HEK293 (cell line): ENCODE measurements around the gene ATP23.

Source experiments
- BCL11A ChIP-seq: fragments of 450-650 bp; formaldehyde crosslinking; IDR thresholded peaks from 2 replicates; pipeline ENCODE4 v1.5.1; 2016; ENCODE audit warnings: low read depth, missing biosample characterization, missing genetic modification characterization
- KLF7 ChIP-seq: fragments of 450-650 bp; formaldehyde crosslinking; IDR thresholded peaks from 2 replicates; pipeline ENCODE4 v1.5.1; 2016; ENCODE audit warnings: missing biosample characterization, missing genetic modification characterization, borderline replicate concordance
- MEIS1 ChIP-seq: sonication (generic); formaldehyde crosslinking; IDR thresholded peaks from 2 replicates; pipeline ENCODE4 v1.8.1; 2022; ENCODE audit warnings: missing genetic modification reagents, mild to moderate bottlenecking, borderline replicate concordance
- PRDM2 ChIP-seq: fragments of 450-650 bp; formaldehyde crosslinking; IDR thresholded peaks from 2 replicates; pipeline ENCODE4 v1.5.1; 2016; ENCODE audit warnings: missing biosample characterization, missing genetic modification characterization, borderline replicate concordance
- PRDM6 ChIP-seq: fragments of 450-650 bp; formaldehyde crosslinking; IDR thresholded peaks from 2 replicates; pipeline ENCODE4 v1.5.1; 2017; ENCODE audit warnings: missing biosample characterization, missing genetic modification characterization
- RBAK ChIP-seq: fragments of 450-650 bp; formaldehyde crosslinking; IDR thresholded peaks from 2 replicates; pipeline ENCODE4 v1.5.1; 2016; ENCODE audit warnings: missing biosample characterization, missing genetic modification characterization
- SCRT1 ChIP-seq: fragments of 450-650 bp; formaldehyde crosslinking; IDR thresholded peaks from 2 replicates; pipeline ENCODE4 v1.5.1; 2016; ENCODE audit warnings: missing biosample characterization, missing genetic modification characterization, borderline replicate concordance
- SP2 ChIP-seq: fragments of 450-650 bp; formaldehyde crosslinking; IDR thresholded peaks from 2 replicates; pipeline ENCODE4 v1.5.1; 2016; ENCODE audit warnings: missing biosample characterization, missing genetic modification characterization
- SP7 ChIP-seq: fragments of 450-650 bp; formaldehyde crosslinking; IDR thresholded peaks from 2 replicates; pipeline ENCODE4 v1.5.1; 2016; ENCODE audit warnings: missing biosample characterization, missing genetic modification characterization
- YY1 ChIP-seq: fragments of 450-650 bp; formaldehyde crosslinking; IDR thresholded peaks from 2 replicates; pipeline ENCODE4 v1.5.1; 2018; ENCODE audit warnings: missing biosample characterization, missing genetic modification characterization
- ZBTB17 ChIP-seq: fragments of 450-650 bp; formaldehyde crosslinking; IDR thresholded peaks from 2 replicates; pipeline ENCODE4 v1.5.1; 2016; ENCODE audit warnings: missing biosample characterization, missing genetic modification characterization
- ZIC2 ChIP-seq: fragments of 450-650 bp; formaldehyde crosslinking; IDR thresholded peaks from 2 replicates; pipeline ENCODE4 v1.5.1; 2016; ENCODE audit warnings: missing biosample characterization, missing genetic modification characterization
- ZNF155 ChIP-seq: fragments of 450-650 bp; formaldehyde crosslinking; IDR thresholded peaks from 2 replicates; pipeline ENCODE4 v1.5.1; 2016; ENCODE audit warnings: missing biosample characterization, missing genetic modification characterization
- ZNF157 ChIP-seq: fragments of 450-650 bp; formaldehyde crosslinking; IDR thresholded peaks from 2 replicates; pipeline ENCODE4 v1.5.1; 2016; ENCODE audit warnings: missing biosample characterization, missing genetic modification characterization
- ZNF274 ChIP-seq, 2 experiments: fragments of 200-500 bp in 1 of 2; fragments of 450-650 bp in 1 of 2; sonication (Bioruptor generic) in 1 of 2; formaldehyde crosslinking in 1 of 2; IDR thresholded peaks; 2 replicates each; pipeline versions ENCODE4 v1.5.1 to v1.6.1; 2014 to 2016; ENCODE audit warnings: borderline replicate concordance in 1 of 2, inconsistent platforms in 1 of 2, low read length in 1 of 2, missing biosample characterization in 1 of 2, missing genetic modification characterization in 1 of 2
- ZNF302 ChIP-seq: fragments of 450-650 bp; formaldehyde crosslinking; IDR thresholded peaks from 2 replicates; pipeline ENCODE4 v1.5.1; 2016; ENCODE audit warnings: missing biosample characterization, missing genetic modification characterization, low read depth
- ZNF311 ChIP-seq: fragments of 450-650 bp; formaldehyde crosslinking; IDR thresholded peaks from 2 replicates; pipeline ENCODE4 v1.5.1; 2017; ENCODE audit warnings: missing biosample characterization, missing genetic modification characterization, borderline replicate concordance
- ZNF341 ChIP-seq: fragments of 450-650 bp; formaldehyde crosslinking; IDR thresholded peaks from 2 replicates; pipeline ENCODE4; 2016; ENCODE audit warnings: low read depth, missing biosample characterization, missing genetic modification characterization
- ZNF501 ChIP-seq: fragments of 450-650 bp; formaldehyde crosslinking; IDR thresholded peaks from 2 replicates; pipeline ENCODE4 v1.5.1; 2016; ENCODE audit warnings: missing biosample characterization, missing genetic modification characterization
- TF ChIP-seq, protein P1 (sequence below): fragments of 450-650 bp; formaldehyde crosslinking; IDR thresholded peaks from 2 replicates; pipeline ENCODE4 v1.5.1; 2016; ENCODE audit warnings: missing biosample characterization, missing genetic modification characterization
- TF ChIP-seq, protein P2 (sequence below): fragments of 450-650 bp; formaldehyde crosslinking; IDR thresholded peaks from 2 replicates; pipeline ENCODE4 v1.5.1; 2016; ENCODE audit warnings: missing biosample characterization, missing genetic modification characterization, borderline replicate concordance
- TF ChIP-seq, protein P3 (sequence below): fragments of 450-650 bp; formaldehyde crosslinking; IDR thresholded peaks from 2 replicates; pipeline ENCODE4 v1.5.1; 2016; ENCODE audit warnings: missing biosample characterization, missing genetic modification characterization

ATP23 gene

DNA sequence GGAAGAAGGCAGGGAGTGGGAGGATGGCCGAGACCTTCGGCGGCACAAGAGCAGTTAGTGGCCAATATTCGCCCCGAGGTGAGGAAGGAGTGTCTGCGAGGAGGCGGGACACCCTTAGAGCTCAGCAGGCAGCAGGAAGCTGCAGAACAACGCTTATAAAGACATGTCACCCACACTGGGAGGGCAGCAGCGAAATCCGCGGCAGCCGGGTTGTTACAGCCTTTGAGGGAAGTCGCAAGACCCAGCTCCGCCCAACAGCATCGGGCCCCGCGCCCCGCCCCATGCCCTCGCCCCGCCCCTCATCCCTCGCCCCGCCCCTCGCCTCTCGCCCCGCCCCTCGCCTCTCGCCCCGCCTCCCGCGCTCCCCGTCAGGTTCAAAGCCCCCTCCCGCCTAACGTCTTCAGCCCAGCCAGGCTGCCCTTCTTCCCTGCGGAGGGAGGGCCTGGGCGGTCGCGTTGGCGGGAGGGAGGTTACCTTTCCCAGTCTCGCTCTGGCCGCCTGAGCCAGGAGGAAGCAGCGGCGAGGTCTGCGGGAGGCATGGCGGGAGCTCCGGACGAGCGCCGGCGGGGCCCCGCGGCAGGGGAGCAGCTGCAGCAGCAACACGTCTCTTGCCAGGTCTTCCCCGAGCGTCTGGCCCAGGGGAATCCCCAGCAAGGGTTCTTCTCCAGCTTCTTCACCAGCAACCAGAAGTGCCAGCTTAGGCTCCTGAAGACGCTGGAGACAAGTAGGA lies at the start of gene ATP23 (continued):
- TF ChIP-seq PRDM2 (no peak), MEIS1 (CRISPR knock-in tag) (no peak), ZNF501 (tag by site-specific recombination) (peak; percentile 90), ZNF311 (tag by site-specific recombination) (no peak), SP7 (tag by site-specific recombination) (peak; percentile 87), ZIC2 (tag by site-specific recombination) (peak; percentile 100), ZNF274 (IDR thresholded peaks at IDR 0.05; ENCODE audit: low read length) (no peak), ZNF274 (tag by site-specific recombination; IDR thresholded peaks at IDR 0.05; ENCODE audit: borderline replicate concordance) (no peak), YY1 (tag by site-specific recombination) (peak; percentile 71; the same call in 1 of the 2 replicates), SCRT1 (0 out of 2 replicates have a peak, but pooled peaks have one; percentile 10), ZNF157 (no peak), ZNF155 (tag by site-specific recombination) (no peak), PRDM6 (tag by site-specific recombination) (no peak), ZNF341 (peak; percentile 90), RBAK (tag by site-specific recombination) (no peak), ZNF302 (tag by site-specific recombination) (no peak), ZBTB17 (tag by site-specific recombination) (peak; percentile 99), BCL11A (tag by site-specific recombination) (no peak), SP2 (tag by site-specific recombination) (peak; percentile 90), KLF7 (tag by site-specific recombination) (no peak)
- TF ChIP-seq, protein P1, sequence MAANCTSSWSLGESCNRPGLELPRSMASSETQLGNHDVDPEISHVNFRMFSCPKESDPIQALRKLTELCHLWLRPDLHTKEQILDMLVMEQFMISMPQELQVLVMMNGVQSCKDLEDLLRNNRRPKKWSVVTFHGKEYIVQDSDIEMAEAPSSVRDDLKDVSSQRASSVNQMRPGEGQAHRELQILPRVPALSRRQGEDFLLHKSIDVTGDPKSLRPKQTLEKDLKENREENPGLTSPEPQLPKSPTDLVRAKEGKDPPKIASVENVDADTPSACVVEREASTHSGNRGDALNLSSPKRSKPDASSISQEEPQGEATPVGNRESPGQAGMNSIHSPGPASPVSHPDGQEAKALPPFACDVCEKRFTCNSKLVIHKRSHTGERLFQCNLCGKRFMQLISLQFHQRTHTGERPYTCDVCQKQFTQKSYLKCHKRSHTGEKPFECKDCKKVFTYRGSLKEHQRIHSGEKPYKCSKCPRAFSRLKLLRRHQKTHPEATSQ (tag by site-specific recombination): no peak
- TF ChIP-seq, protein P2, sequence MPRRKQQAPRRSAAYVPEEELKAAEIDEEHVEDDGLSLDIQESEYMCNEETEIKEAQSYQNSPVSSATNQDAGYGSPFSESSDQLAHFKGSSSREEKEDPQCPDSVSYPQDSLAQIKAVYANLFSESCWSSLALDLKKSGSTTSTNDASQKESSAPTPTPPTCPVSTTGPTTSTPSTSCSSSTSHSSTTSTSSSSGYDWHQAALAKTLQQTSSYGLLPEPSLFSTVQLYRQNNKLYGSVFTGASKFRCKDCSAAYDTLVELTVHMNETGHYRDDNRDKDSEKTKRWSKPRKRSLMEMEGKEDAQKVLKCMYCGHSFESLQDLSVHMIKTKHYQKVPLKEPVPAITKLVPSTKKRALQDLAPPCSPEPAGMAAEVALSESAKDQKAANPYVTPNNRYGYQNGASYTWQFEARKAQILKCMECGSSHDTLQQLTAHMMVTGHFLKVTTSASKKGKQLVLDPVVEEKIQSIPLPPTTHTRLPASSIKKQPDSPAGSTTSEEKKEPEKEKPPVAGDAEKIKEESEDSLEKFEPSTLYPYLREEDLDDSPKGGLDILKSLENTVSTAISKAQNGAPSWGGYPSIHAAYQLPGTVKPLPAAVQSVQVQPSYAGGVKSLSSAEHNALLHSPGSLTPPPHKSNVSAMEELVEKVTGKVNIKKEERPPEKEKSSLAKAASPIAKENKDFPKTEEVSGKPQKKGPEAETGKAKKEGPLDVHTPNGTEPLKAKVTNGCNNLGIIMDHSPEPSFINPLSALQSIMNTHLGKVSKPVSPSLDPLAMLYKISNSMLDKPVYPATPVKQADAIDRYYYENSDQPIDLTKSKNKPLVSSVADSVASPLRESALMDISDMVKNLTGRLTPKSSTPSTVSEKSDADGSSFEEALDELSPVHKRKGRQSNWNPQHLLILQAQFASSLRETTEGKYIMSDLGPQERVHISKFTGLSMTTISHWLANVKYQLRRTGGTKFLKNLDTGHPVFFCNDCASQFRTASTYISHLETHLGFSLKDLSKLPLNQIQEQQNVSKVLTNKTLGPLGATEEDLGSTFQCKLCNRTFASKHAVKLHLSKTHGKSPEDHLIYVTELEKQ (tag by site-specific recombination): no peak
- TF ChIP-seq, protein P3, sequence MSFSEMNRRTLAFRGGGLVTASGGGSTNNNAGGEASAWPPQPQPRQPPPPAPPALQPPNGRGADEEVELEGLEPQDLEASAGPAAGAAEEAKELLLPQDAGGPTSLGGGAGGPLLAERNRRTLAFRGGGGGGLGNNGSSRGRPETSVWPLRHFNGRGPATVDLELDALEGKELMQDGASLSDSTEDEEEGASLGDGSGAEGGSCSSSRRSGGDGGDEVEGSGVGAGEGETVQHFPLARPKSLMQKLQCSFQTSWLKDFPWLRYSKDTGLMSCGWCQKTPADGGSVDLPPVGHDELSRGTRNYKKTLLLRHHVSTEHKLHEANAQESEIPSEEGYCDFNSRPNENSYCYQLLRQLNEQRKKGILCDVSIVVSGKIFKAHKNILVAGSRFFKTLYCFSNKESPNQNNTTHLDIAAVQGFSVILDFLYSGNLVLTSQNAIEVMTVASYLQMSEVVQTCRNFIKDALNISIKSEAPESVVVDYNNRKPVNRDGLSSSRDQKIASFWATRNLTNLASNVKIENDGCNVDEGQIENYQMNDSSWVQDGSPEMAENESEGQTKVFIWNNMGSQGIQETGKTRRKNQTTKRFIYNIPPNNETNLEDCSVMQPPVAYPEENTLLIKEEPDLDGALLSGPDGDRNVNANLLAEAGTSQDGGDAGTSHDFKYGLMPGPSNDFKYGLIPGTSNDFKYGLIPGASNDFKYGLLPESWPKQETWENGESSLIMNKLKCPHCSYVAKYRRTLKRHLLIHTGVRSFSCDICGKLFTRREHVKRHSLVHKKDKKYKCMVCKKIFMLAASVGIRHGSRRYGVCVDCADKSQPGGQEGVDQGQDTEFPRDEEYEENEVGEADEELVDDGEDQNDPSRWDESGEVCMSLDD (tag by site-specific recombination): no peak
